Tibial artery (tissue), 4 donors: ENCODE measurements around the gene OR52D1.

Experiments
- DNase-seq, 2 donors: peaks; one replicate each; pipeline ENCODE4 v3.0.0-alpha.2; 2019
- H3K27ac ChIP-seq, 2 donors: fragments of 200-600 bp; sonication (generic) in 1 of 2; 1 replicate in 1 of 2; 2 replicates in 1 of 2; pipeline ENCODE4 v1.5.1; 2018 to 2019; ENCODE audit warnings: mild to moderate bottlenecking in 1 of 2
- H3K27me3 ChIP-seq, 2 donors: fragments of 200-600 bp; sonication (generic) in 1 of 2; one replicate each; pipeline versions ENCODE4 v1.5.1 to v1.6.0; 2016 to 2019
- H3K36me3 ChIP-seq, 3 donors: fragments of 200-600 bp; sonication (generic) in 2 of 3; one replicate each; pipeline ENCODE4 v1.5.1; 2016 to 2019; ENCODE audit warnings: mild to moderate bottlenecking in 2 of 3
- H3K4me1 ChIP-seq, 4 donors: fragments of 200-600 bp; sonication (generic) in 2 of 4; 1 replicate in 3 of 4; 2 replicates in 1 of 4; pipeline ENCODE4 v1.5.1; 2016 to 2019
- H3K4me3 ChIP-seq, 2 donors: fragments of 200-600 bp; sonication (generic) in 1 of 2; 1 replicate in 1 of 2; 2 replicates in 1 of 2; pipeline ENCODE4 v1.5.1; 2018 to 2019; ENCODE audit warnings: mild to moderate bottlenecking in 2 of 2
- H3K9me3 ChIP-seq, 3 donors: fragments of 200-600 bp; sonication (generic) in 1 of 3; one replicate each; pipeline ENCODE4 v1.5.1; 2016 to 2019
- intact Hi-C: fragments of 100-400 bp; cut with DNase I; formaldehyde crosslinking; loops from one replicate; pipeline ENCODE4 v1.15.0; 2023; ENCODE audit warnings: low total_unique reads
- TF ChIP-seq, protein P1 (sequence below), 2 experiments: fragments of 200-600 bp in 1 of 2; fragments of 450-650 bp in 1 of 2; IDR thresholded peaks; one replicate each; pipeline ENCODE4 v1.5.1; 2017 to 2019; ENCODE audit warnings: antibody characterized with exemption in 2 of 2, mild to moderate bottlenecking in 1 of 2, moderate library complexity in 1 of 2

OR52D1 gene

DNA sequence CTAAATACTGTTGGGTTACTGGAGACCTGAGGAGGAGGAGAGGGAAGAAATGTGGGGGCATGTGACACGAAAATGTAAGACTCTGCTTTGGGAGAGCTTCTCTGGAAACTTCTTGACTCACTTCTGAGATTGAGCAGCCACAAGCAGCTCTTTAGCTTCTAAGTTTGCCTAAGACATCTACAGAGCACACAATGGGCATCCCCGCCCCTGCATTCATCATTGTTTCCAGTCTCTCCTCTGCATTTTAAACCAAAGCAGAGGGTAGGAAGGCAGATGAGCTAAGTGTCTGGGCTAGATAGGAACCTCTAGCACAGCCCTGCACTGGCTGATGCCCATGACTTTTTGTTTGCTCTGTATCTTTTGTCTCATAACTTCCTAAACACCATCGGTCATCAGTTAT lies 2.1 kb upstream of the OR52D1 start:
- Histone ChIP-seq H3K9me3 (no peaks in the 10 kb centered on the region), H3K36me3 (no peaks in the 10 kb centered on the region), H3K27ac (no peak overlapping the region), H3K4me3 (no peak overlapping the region), H3K27me3 (no peaks in the 10 kb centered on the region), H3K4me1 (no peaks in the 10 kb centered on the region)
- no peak for DNase-seq
- TF ChIP-seq, protein P1, sequence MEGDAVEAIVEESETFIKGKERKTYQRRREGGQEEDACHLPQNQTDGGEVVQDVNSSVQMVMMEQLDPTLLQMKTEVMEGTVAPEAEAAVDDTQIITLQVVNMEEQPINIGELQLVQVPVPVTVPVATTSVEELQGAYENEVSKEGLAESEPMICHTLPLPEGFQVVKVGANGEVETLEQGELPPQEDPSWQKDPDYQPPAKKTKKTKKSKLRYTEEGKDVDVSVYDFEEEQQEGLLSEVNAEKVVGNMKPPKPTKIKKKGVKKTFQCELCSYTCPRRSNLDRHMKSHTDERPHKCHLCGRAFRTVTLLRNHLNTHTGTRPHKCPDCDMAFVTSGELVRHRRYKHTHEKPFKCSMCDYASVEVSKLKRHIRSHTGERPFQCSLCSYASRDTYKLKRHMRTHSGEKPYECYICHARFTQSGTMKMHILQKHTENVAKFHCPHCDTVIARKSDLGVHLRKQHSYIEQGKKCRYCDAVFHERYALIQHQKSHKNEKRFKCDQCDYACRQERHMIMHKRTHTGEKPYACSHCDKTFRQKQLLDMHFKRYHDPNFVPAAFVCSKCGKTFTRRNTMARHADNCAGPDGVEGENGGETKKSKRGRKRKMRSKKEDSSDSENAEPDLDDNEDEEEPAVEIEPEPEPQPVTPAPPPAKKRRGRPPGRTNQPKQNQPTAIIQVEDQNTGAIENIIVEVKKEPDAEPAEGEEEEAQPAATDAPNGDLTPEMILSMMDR (IDR thresholded peaks at IDR 0.05): no peak
- intact Hi-C loops: no loop called here

DNA sequence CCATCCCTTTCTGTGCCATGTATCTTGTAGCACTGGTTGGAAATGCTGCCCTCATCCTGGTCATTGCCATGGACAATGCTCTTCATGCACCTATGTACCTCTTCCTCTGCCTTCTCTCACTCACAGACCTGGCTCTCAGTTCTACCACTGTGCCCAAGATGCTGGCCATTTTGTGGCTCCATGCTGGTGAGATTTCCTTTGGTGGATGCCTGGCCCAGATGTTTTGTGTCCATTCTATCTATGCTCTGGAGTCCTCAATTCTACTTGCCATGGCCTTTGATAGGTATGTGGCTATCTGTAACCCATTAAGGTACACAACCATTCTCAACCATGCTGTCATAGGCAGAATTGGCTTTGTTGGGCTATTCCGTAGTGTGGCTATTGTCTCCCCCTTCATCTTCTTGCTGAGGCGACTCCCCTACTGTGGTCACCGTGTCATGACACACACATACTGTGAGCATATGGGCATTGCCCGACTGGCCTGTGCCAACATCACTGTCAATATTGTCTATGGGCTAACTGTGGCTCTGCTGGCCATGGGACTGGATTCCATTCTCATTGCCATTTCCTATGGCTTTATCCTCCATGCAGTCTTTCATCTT lies 414 bp downstream of the OR52D1 start:
- no peaks in the 10 kb centered on the region for H3K27me3 ChIP-seq
- no peak for DNase-seq
- no peaks in the 10 kb centered on the region for H3K4me1 ChIP-seq
- H3K36me3 ChIP-seq: no peaks in the 10 kb centered on the region
- TF ChIP-seq, protein P1 (IDR thresholded peaks at IDR 0.05): no peak
- no peak overlapping the region for H3K27ac ChIP-seq
- no peak overlapping the region for H3K4me3 ChIP-seq
- intact Hi-C loops: no loop called here
- H3K9me3 ChIP-seq: no peaks in the 10 kb centered on the region

GRCh38 chr11:5489576-5490357 lies 1.3 kb downstream of the OR52D1 start:
- DNase-seq: no peak
- Histone ChIP-seq H3K27me3 (no peaks in the 10 kb centered on the region), H3K9me3 (no peaks in the 10 kb centered on the region), H3K27ac (no peak overlapping the region), H3K4me1 (no peaks in the 10 kb centered on the region), H3K36me3 (no peaks in the 10 kb centered on the region), H3K4me3 (no peak overlapping the region)
- TF ChIP-seq, protein P1 (IDR thresholded peaks at IDR 0.05): no peak
- intact Hi-C loops: no loop called here

DNA sequence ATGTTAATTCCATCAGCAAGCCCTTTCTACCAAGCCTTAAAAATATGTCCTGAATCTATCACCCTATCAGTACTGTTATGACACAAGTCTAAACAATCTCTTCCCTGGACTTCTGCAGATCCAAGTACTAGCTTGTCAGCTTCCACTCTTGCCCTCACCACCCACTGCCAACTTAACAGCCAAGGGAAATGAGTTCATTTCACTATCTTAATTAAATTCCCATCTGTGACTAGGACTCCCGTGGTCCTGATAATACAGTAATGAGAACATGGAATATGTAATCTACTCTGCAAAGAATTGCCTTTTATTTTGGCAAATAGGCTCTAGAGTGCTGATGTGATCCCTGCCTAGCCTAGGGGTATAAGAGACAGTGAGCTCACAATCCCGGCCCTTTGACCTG lies 11.2 kb downstream of the OR52D1 start:
- intact Hi-C loops: no loop called here
- no peaks in the 10 kb centered on the region for H3K9me3 ChIP-seq

DNA sequence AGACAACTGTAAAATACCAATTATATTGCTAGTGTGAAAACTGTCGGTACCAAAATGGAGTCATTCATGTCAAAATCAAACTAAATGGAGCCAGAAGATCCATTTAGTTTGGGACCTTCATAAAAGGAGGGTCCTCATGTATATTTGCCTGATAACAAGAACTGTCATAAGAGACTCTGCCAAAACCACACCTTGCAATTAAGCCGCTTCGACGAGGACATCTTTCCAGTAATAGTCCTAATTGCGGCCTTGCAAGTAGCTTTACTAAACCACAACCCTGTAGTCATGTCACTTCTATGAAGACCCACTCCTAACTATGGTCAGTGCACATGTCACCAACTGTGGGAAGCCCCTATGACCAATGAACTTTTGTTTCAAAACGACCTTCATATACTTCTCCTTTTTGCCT lies 11.9 kb downstream of the OR52D1 start:
- TF ChIP-seq, protein P1 (IDR thresholded peaks at IDR 0.05): no peak
- H3K27me3 ChIP-seq: no peaks in the 10 kb centered on the region
- no peak overlapping the region for H3K4me3 ChIP-seq
- no peaks in the 10 kb centered on the region for H3K9me3 ChIP-seq
- DNase-seq: no peak
- H3K36me3 ChIP-seq: no peaks in the 10 kb centered on the region
- no peaks in the 10 kb centered on the region for H3K4me1 ChIP-seq
- no peak overlapping the region for H3K27ac ChIP-seq
- intact Hi-C loops: no loop called here

More for the DNA sequence above, 11.2 kb downstream of the OR52D1 start:
- Histone ChIP-seq H3K4me3 (no peak overlapping the region), H3K27me3 (no peaks in the 10 kb centered on the region), H3K36me3 (no peaks in the 10 kb centered on the region), H3K27ac (no peak overlapping the region), H3K4me1 (no peaks in the 10 kb centered on the region)
- TF ChIP-seq, protein P1 (IDR thresholded peaks at IDR 0.05): no peak
- DNase-seq: no peak
